Uterus (tissue), 4 donors: ENCODE data around the gene PC. TPM values are rescaled to one million over a fixed set of nuclear protein-coding genes. Genes with fewer than 3 reads are reported as not detected.

Source experiments
- DNase-seq, 2 donors: peaks; one replicate each; pipeline ENCODE4 v3.0.0-alpha.2; 2019 to 2020
- H3K27ac ChIP-seq, 2 donors: fragments of 200-600 bp; sonication (generic); 1 replicate in 1 of 2; 2 replicates in 1 of 2; pipeline ENCODE4 v1.5.1; 2016 to 2018
- H3K27me3 ChIP-seq, 2 donors: fragments of 200-600 bp; sonication (generic); one replicate each; pipeline ENCODE4 v1.5.1; 2018 to 2019; ENCODE audit warnings: control low read depth in 1 of 2
- H3K36me3 ChIP-seq, 2 donors: fragments of 200-600 bp; sonication (generic); one replicate each; pipeline ENCODE4 v1.5.1; 2019; ENCODE audit warnings: control low read depth in 1 of 2
- H3K4me1 ChIP-seq, 2 donors: fragments of 200-600 bp; sonication (generic); one replicate each; pipeline ENCODE4 v1.5.1; 2018 to 2019; ENCODE audit warnings: control low read depth in 1 of 2
- H3K4me3 ChIP-seq, 2 donors: fragments of 200-600 bp; sonication (generic); 1 replicate in 1 of 2; 2 replicates in 1 of 2; pipeline ENCODE4 v1.5.1; 2018 to 2019; ENCODE audit warnings: mild to moderate bottlenecking in 1 of 2
- H3K9me3 ChIP-seq, 2 donors: fragments of 200-600 bp; sonication (generic); one replicate each; pipeline ENCODE4 v1.5.1; 2019; ENCODE audit warnings: control low read depth in 1 of 2
- POLR2A ChIP-seq, 2 donors: fragments of 450-650 bp; IDR thresholded peaks; one replicate each; pipeline ENCODE4 v1.6.1; 2016; ENCODE audit warnings: antibody characterized with exemption in 2 of 2, mild to moderate bottlenecking in 1 of 2, moderate library complexity in 1 of 2
- intact Hi-C: fragments of 100-400 bp; cut with DNase I; formaldehyde crosslinking; loops from one replicate; pipeline ENCODE4 v1.15.1; 2023; ENCODE audit warnings: low total_unique reads
- total RNA-seq, 4 donors: library from RNA; depleted of rRNA in 3 of 4; stranded (reverse); fragments of >200 nt in 3 of 4; gene quantifications; one replicate each; pipeline versions ENCODE4 v1.1.0 to v1.2.4, GENCODE V29; 2014 to 2023
- TF ChIP-seq, protein P1 (sequence below), 4 experiments: fragments of 200-600 bp in 2 of 4; fragments of 450-650 bp in 2 of 4; sonication (generic) in 2 of 4; IDR thresholded peaks; one replicate each; pipeline ENCODE4 v1.5.1; 2016 to 2019; ENCODE audit warnings: antibody characterized with exemption in 4 of 4, mild to moderate bottlenecking in 2 of 4, moderate library complexity in 1 of 4
- donor health status: DM: yes; HTN: yes; CAD: no.

PC gene
- total RNA-seq, 4 donors from 2014 or later, result 7.1 to 13.8 (median 8.1) TPM

DNA sequence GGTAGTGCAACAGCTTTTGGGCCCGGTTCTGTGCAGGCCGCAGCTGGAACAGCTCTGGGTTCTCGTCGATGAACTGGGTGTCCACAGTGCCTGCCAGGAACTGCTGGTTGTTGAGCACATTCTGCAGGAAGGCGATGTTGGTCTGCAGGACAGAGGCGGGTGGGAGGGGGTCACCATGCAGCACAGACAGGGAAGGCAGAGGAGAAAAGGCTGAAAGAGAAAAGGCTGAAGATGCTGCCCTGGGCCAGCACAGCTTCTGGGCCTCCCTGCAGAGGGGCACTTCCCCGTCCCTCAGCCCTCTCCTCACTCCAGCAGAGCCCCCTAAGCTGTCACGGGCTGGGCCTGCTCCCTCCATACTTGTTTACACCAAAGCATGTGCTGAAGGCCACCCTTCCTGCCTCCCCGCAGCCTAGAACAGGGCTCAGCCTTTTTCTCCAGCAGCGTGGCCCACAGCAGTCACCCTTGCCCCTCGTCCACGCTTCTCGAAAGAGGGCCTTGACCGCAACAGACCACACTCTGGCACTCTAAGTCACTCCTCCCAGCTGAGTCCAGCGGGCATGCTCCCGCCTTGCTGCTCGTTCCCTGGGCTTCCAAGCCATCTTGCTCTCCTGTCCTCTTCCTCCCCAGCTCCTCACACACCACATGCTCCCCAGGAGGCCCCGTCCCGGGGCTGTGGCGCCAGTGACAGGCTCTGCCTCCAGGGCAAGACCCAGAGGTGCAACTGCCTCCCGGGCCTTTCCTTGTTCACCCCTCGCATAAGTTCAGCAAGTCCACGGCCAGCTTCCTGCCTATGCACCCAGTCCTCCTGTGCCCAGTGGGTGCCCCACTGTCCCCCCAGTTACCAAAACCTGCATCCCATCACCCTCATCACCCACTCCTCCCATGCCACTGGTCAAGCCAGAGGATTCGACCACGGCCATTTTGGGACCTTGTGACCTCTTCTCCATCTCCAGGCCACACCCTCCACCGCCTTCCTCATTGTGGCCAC lies 104.6 kb downstream of the PC start:
- no peaks in the 10 kb centered on the region for H3K36me3 ChIP-seq
- no peak for DNase-seq
- no peak overlapping the region for H3K4me3 ChIP-seq
- TF ChIP-seq, protein P1, sequence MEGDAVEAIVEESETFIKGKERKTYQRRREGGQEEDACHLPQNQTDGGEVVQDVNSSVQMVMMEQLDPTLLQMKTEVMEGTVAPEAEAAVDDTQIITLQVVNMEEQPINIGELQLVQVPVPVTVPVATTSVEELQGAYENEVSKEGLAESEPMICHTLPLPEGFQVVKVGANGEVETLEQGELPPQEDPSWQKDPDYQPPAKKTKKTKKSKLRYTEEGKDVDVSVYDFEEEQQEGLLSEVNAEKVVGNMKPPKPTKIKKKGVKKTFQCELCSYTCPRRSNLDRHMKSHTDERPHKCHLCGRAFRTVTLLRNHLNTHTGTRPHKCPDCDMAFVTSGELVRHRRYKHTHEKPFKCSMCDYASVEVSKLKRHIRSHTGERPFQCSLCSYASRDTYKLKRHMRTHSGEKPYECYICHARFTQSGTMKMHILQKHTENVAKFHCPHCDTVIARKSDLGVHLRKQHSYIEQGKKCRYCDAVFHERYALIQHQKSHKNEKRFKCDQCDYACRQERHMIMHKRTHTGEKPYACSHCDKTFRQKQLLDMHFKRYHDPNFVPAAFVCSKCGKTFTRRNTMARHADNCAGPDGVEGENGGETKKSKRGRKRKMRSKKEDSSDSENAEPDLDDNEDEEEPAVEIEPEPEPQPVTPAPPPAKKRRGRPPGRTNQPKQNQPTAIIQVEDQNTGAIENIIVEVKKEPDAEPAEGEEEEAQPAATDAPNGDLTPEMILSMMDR (IDR thresholded peaks at IDR 0.05), result no peak
- TF ChIP-seq POLR2A (IDR thresholded peaks at IDR 0.05), result no peak
- H3K27me3 ChIP-seq, result no peaks in the 10 kb centered on the region
- no peaks in the 10 kb centered on the region for H3K9me3 ChIP-seq
- intact Hi-C loops, result no loop called here
- no peak overlapping the region for H3K27ac ChIP-seq
- H3K4me1 ChIP-seq, result peaks cover 0 to 8% of the 10 kb centered on the region in 2 donors

DNA sequence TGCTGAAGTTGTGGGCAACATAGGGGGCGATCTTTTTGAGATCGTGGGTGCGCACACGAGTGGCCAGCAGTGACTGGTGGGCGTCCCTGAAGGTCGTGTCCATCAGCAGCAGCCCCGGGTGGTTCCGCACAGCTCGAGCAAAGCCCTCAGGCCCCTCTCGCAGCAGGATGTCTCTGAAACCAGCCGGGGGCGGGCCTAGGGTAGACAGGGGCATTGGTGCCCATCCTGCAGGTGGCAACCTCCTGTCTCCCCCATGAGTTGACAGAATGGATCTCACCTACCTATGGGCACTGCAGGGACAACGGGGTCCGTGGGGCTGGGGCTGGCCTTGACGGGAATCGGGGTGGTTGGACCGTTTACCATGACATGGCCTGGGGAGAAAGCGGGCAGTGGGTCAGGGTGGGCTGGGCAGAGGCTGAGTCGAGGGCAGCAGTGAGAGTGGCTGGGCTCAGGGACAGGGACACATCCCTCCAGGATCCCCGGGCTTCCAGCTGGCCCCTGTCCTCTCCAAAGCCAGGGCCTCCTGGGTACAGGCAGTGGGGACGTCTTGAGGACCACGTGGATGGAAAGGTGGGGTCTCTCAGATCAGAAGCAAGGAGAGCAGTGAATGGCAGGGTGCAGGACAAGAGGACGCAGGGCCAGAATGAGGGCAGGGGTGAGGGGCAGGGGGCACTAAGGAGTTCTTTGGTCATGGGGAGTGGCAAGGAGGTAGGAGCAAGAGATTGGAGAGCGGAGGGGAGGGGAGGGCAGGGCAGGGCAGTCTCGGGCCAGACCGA lies 105.5 kb downstream of the PC start:
- no peaks in the 10 kb centered on the region for H3K9me3 ChIP-seq
- H3K27me3 ChIP-seq, result no peaks in the 10 kb centered on the region
- H3K36me3 ChIP-seq, result no peaks in the 10 kb centered on the region
- intact Hi-C loops, result no loop called here
- H3K4me1 ChIP-seq, result peaks cover 0 to 8% of the 10 kb centered on the region in 2 donors
- no peak for DNase-seq
- no peak overlapping the region for H3K4me3 ChIP-seq
- no peak overlapping the region for H3K27ac ChIP-seq
- TF ChIP-seq, protein P1 (IDR thresholded peaks at IDR 0.05), result no peak
- no peak for TF ChIP-seq POLR2A (IDR thresholded peaks at IDR 0.05)

DNA sequence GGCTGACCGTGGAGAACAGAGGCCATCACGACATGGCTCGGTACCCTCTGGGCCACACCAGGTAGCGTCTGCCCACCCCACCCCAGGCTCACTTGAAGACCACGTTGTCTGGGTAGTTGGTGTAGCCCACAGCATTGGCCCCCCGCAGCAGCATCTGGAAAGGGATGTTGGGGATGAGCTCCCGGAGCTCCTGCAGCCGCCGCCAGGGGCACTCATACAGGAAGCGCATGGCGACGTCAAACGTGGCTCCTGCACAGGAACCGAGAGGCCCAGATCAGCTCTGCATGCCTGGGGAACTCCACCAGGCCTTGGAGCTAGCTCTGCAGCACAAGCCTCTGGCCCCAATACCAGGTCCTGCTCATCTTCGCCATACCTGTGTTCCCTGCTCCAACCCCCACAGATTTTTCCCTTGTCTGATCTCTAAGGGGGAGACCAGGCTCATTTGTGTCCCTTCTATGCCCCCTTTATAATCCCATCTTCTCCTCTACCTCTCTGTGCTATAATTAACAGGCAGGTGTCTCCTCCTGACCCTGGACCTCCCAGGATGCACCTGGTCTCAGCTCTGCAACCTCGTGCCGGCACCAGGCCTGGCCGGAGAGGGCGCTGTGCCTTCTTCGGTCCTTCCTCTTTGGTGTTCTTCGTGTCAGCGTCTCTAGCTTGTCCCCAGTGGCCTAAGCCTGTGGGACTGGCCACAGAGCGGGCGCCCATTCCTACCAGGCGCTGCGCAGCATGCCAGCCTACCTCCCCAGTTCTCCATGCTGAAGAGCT lies 106.3 kb downstream of the PC start:
- intact Hi-C loops, result no loop called here
- no peak overlapping the region for H3K27ac ChIP-seq
- H3K27me3 ChIP-seq, result no peaks in the 10 kb centered on the region
- H3K9me3 ChIP-seq, result no peaks in the 10 kb centered on the region
- DNase-seq, result no peak
- H3K4me3 ChIP-seq, result no peak overlapping the region
- H3K4me1 ChIP-seq, result peaks cover 0 to 8% of the 10 kb centered on the region in 2 donors
- H3K36me3 ChIP-seq, result no peaks in the 10 kb centered on the region
- TF ChIP-seq, protein P1 (IDR thresholded peaks at IDR 0.05), result no peak
- no peak for TF ChIP-seq POLR2A (IDR thresholded peaks at IDR 0.05)

GRCh38 chr11:66851239-66851596 lies 107.0 kb downstream of the PC start:
- no peak overlapping the region for H3K27ac ChIP-seq
- TF ChIP-seq, protein P1 (IDR thresholded peaks at IDR 0.05), result no peak
- no peak for TF ChIP-seq POLR2A (IDR thresholded peaks at IDR 0.05)
- H3K9me3 ChIP-seq, result no peaks in the 10 kb centered on the region
- H3K4me1 ChIP-seq, result peaks cover 0 to 8% of the 10 kb centered on the region in 2 donors
- DNase-seq, result no peak
- intact Hi-C loops, result no loop called here
- no peak overlapping the region for H3K4me3 ChIP-seq
- no peaks in the 10 kb centered on the region for H3K36me3 ChIP-seq
- no peaks in the 10 kb centered on the region for H3K27me3 ChIP-seq
